ENCODE results near the gene PLCXD3.

DNA sequence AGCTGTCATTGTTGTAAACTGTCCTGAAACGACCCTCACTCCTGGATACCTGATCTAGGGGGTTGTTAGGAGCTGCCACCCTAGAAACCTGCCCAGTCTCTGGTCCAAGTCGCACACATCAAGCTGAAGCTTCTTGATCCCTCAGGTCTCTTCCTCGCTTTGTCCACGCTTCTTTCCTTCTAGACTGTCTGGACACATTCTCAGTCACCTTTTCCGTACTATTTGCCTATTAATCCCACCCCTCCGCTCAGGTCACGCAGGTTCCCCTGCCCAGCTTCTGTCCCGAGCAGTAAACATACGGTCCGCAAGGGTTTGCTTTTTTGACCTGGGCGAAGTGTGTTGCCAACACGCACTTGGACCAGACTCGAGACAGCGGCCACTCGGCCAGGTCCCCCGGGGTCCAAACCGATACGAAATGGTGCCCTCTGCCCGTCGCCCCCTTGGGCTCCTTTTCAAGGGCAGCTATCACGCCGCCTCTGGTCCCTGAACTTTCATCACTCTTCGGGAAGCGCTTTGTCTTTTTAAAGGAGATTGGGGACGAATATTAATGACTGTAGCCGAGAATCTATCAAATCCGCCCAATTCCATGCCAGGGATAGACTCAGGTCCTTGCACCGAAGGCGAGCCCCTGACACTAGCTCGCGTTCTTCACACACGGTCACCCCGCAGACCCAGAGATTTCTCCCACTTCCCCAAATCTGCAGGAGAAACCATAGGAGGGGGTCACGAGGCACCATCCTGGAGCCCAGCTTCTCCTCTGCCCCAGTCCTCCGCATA, 814 bp downstream of the PLCXD3 start:
- TF ChIP-seq POLR2A (IDR thresholded peaks at IDR 0.05; ENCODE audit: low read depth, low read length) (no peak), TAF1 (IDR thresholded peaks at IDR 0.05; ENCODE audit: borderline replicate concordance, low read depth, low read length) (no peak), POLR2AphosphoS5 (IDR thresholded peaks at IDR 0.05; ENCODE audit: low read depth, low read length) (no peak)

All from GM12892 (cell line).